ENCODE data around the gene HTN1.
"Not testable (repeated sequence)": the region's sequence is repeated elsewhere in the genome, so short reads cannot be mapped to it uniquely, and the experiment has no call there.

Gene HTN1

GRCh38 chr4:70050138-70050537 lies at the start of gene HTN1:
Gene HTN1 (plus strand): TSS chr4:70050438. CDS start chr4:70053077, 2,639 bp downstream.
- DNase-seq, result not testable (repeated sequence)

GRCh38 chr4:70000711-70001110 lies 49.5 kb upstream of the HTN1 start:
- DNase-seq, result no peak

DNA sequence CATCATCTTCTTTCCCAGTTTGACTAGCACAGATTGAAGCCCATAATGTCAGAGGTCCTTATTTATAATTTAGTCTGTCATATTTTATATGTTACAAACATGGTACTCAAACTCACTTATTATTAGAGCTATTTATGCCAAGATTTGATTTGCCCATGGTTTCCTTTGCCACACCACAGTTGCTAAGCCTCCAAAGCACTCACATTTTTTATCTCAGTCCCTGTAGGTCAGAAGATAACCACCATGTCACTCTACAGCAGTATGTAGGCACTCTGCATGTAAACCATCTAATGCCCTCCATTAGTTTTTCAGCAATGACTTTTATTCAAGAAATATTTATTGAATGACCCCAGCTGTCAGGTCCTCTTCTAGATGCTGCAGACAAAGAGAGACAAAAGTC lies 47.7 kb upstream of the HTN1 start:
- DNase-seq, result no peak

DNA sequence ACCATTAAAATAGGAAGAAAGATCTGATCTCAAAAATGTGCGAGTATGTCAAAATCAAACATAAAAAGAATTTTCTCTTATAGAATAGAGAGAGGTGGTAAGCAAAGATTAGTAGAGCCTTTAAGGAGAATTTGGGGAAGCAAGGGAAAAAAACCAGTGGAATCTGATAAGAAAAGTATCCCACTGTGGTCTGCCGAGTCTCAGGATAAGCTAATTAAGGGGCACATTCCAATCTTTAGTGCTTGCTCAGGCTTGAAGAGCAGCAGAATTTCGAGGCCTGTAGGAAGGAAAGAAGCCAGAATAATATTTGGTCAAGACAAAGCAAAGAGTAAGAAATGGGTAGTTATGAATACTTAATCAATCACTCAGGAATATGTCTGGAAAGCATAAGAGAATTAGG lies 41.5 kb upstream of the HTN1 start:
- no peak for DNase-seq

DNA sequence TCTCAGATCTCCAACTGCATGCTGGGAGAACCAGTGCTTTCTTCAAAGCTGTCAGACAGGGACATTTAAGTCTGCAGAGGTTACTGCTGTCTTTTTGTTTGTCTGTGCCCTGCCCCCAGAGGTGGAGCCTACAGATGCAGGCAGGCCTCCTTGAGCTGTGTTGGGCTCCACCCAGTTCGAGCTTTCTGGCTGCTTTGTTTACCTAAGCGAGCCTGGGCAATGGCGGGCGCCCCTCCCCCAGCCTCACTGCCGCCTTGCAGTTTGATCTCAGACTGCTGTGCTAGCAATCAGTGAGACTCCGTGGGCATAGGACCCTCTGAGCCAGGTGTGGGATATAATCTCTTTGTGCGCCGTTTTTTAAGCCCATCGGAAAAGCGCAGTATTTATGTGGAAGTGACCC lies 31.2 kb upstream of the HTN1 start:
- DNase-seq, result not testable (repeated sequence)

GRCh38 chr4:70023218-70023617 lies 27.0 kb upstream of the HTN1 start:
- no peak for DNase-seq

DNA sequence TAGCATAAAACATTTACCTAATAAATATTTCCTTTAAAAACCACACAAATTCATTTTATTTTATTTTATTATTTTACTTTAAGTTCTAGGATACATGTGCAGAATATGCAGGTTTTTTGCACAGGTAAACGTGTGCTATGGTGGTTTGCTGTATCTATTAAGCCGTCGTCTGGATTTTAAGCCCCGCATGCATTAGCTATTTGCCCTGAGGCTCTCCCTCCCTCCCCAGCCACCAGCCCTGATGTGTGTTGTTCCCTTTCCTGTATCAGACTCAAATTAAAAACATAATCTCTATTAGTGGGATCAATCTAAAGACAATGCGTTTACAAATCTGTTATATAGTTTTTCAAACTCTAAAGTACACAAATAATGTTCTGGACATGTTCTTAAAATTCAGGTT lies 23.2 kb upstream of the HTN1 start:
- no peak for DNase-seq

DNA sequence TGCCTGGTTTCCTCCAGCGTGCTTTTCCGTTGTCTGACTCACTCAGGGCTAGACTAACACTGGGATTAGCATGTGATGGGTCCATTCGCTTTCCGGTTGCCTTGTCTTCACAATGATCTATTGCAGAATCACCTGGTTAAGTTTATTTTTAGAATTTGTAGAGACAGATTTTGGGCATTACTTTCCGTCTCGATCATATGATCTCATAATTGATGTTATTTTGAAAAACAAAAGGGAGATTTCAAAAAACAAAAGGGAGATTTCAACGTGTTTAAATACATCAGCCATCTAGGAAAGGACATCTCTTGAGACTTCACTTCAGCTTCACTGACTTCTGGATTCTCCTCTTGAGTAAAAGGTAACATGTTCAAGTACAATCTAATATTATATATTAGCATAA lies 22.1 kb upstream of the HTN1 start, which contains the start of gene HTN3:
Gene HTN3, plus strand, starts transcription at position 301 of the 400 bp plus-strand sequence. CDS start 2,282 bp downstream, outside the sequence.
- not testable (repeated sequence) for DNase-seq

GRCh38 chr4:70037559-70037958 lies 12.7 kb upstream of the HTN1 start:
- not testable (repeated sequence) for DNase-seq

DNA sequence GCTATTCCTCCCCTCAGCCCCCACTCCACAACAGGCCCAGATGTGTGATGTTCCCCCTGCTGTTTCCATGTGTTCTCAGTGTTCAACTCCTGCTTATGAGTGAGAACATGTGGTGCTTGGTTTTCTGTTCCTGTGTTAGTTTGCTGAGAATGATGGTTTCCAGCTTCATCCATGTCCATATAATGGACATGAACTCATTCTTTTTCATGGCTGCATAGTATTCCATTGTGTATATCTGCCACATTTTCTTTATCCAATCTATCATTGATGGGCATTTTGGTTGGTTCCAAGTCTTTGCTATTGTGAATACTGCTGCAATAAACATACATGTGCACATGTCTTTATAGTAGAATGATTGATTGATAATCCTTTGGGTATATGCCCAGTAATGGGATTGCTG lies 10.3 kb upstream of the HTN1 start:
- not testable (repeated sequence) for DNase-seq

- no peak for DNase-seq
These were observed 8.5 kb upstream of the HTN1 start for GRCh38 chr4:70041652-70042286.

- DNase-seq, result not testable (repeated sequence)
These were observed 6.3 kb downstream of the HTN1 start for GRCh38 chr4:70056534-70056933.

GRCh38 chr4:70057651-70058050 lies 7.4 kb downstream of the HTN1 start:
- DNase-seq, result no peak

- DNase-seq, result no peak
These were observed 8.9 kb downstream of the HTN1 start for GRCh38 chr4:70059149-70059548.

DNA sequence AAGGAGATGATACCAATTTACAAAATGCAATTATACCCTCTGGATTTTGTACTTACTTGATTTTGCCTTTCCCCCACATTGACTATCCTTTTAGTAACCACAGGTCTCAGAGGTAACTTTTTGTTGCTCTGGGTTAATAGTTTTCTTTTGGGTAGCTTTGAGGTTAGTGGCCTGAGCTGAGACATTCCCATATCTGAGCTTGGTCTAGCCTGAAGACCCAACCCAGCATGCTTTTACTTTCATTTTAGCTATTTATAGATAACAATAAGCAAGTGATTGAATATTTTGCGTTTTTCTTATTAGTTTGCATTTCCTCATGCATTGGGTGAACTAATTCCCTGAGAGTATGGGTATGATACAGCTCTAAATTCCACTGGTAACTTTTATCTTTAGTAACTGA lies 11.8 kb downstream of the HTN1 start:
- no peak for DNase-seq

DNA sequence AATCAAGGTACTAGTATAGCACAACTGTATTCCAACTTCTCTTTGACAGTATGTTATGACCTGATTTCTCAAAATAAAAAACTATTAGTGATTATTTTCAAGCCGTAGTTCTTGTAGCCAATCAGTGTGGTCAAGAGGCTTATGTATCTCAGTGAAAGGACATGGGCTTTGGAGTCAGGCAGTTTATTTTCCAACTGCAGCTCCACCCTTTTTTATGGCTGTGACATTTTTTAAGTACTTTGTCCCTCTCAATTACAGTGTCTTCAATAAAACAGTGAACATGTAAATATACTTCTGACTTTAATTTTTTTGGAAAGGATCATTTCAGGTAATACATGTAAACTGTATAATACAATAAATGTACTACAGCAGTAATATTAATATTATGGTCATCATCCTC lies 30.0 kb downstream of the HTN1 start:
- no peak for DNase-seq

GRCh38 chr4:70099206-70099605 lies 49.0 kb downstream of the HTN1 start:
- DNase-seq, result no peak

Measured in KG1 (cell line).